Rectal smooth muscle tissue (tissue), 1 donor: ENCODE data around the gene EIF2B5.
"Not testable (repeated sequence)": the region's sequence is repeated elsewhere in the genome, so short reads cannot be mapped to it uniquely, and the experiment has no call there.

ENCODE experiments used
- H3K27ac ChIP-seq: one replicate; pipeline ENCODE4 v1.7.0; 2013; ENCODE audit warnings: low read depth, low read length, inconsistent platforms
- H3K27me3 ChIP-seq: one replicate; pipeline ENCODE4 v1.7.0; 2013; ENCODE audit warnings: low read length; ENCODE audit not compliant: control insufficient read depth, insufficient read depth
- H3K36me3 ChIP-seq: one replicate; pipeline ENCODE4 v1.7.0; 2013; ENCODE audit warnings: low read length; ENCODE audit not compliant: control insufficient read depth, insufficient read depth
- H3K4me1 ChIP-seq: one replicate; pipeline ENCODE4 v1.7.0; 2013; ENCODE audit warnings: low read length; ENCODE audit not compliant: control insufficient read depth, insufficient read depth
- H3K4me3 ChIP-seq: one replicate; pipeline ENCODE4 v1.7.0; 2013; ENCODE audit warnings: low read length
- H3K9ac ChIP-seq: one replicate; pipeline ENCODE4 v1.7.0; 2013; ENCODE audit warnings: low read length

EIF2B5 gene

GRCh38 chr3:184154885-184155643, 19.9 kb downstream of the EIF2B5 start, which contains the start of gene DVL3:
DVL3 (plus strand) TSS chr3:184155377; CDS start chr3:184155636, 259 bp downstream.
- H3K36me3 ChIP-seq, result no peaks in the 10 kb centered on the region
- peak within 1 kb of the TSS; percentile 75 for H3K9ac ChIP-seq
- peak within 1 kb of the TSS; percentile 96 for H3K4me3 ChIP-seq
- no peaks in the 10 kb centered on the region for H3K27me3 ChIP-seq
- peak within 1 kb of the TSS; percentile 93 for H3K27ac ChIP-seq
- peaks cover 14% of the 10 kb centered on the region for H3K4me1 ChIP-seq

GRCh38 chr3:184155644-184156521, 20.7 kb downstream of the EIF2B5 start:
- Histone ChIP-seq H3K36me3 (no peaks in the 10 kb centered on the region), H3K4me1 (peaks cover 21% of the 10 kb centered on the region), H3K27ac (peak overlapping the region; percentile 93)

GRCh38 chr3:184156522-184156955, 21.4 kb downstream of the EIF2B5 start:
- Histone ChIP-seq H3K4me3 (peak overlapping the region; percentile 96), H3K4me1 (peaks cover 22% of the 10 kb centered on the region), H3K36me3 (no peaks in the 10 kb centered on the region), H3K27me3 (no peaks in the 10 kb centered on the region), H3K27ac (peak overlapping the region; percentile 93), H3K9ac (peak overlapping the region; percentile 74)

More at GRCh38 chr3:184155644-184156521, 20.7 kb downstream of the EIF2B5 start:
- no peaks in the 10 kb centered on the region for H3K27me3 ChIP-seq
- peak overlapping the region; percentile 96 for H3K4me3 ChIP-seq
- peak overlapping the region; percentile 74 for H3K9ac ChIP-seq

GRCh38 chr3:184157206-184157605, 22.0 kb downstream of the EIF2B5 start:
- Histone ChIP-seq H3K4me1 (peaks cover 25% of the 10 kb centered on the region), H3K9ac (peak overlapping the region; percentile 7), H3K4me3 (peak overlapping the region; percentile 96), H3K27ac (peak overlapping the region; percentile 93), H3K27me3 (no peaks in the 10 kb centered on the region), H3K36me3 (no peaks in the 10 kb centered on the region)

- Histone ChIP-seq H3K9ac (no peak overlapping the region), H3K4me1 (peaks cover 25% of the 10 kb centered on the region), H3K27ac (peak overlapping the region; percentile 1), H3K4me3 (no peak overlapping the region), H3K27me3 (no peaks in the 10 kb centered on the region), H3K36me3 (no peaks in the 10 kb centered on the region)
Measured at GRCh38 chr3:184158404-184158803, 23.2 kb downstream of the EIF2B5 start.

GRCh38 chr3:184160456-184160855, 25.3 kb downstream of the EIF2B5 start:
- H3K9ac ChIP-seq, result peak overlapping the region; percentile 8
- peaks cover 16% of the 10 kb centered on the region for H3K36me3 ChIP-seq
- H3K27ac ChIP-seq, result peak overlapping the region; percentile 69
- peaks cover 25% of the 10 kb centered on the region for H3K4me1 ChIP-seq
- H3K4me3 ChIP-seq, result no peak overlapping the region
- no peaks in the 10 kb centered on the region for H3K27me3 ChIP-seq

- H3K9ac ChIP-seq, H3K27ac ChIP-seq, H3K27me3 ChIP-seq, H3K4me3 ChIP-seq: not testable (repeated sequence)
- Histone ChIP-seq H3K36me3 (peaks cover 33% of the 10 kb centered on the region), H3K4me1 (peaks cover 18% of the 10 kb centered on the region)
Measured at GRCh38 chr3:184162571-184163070, 27.5 kb downstream of the EIF2B5 start.

- Histone ChIP-seq H3K27me3 (no peaks in the 10 kb centered on the region), H3K4me1 (peaks cover 11% of the 10 kb centered on the region), H3K27ac (no peak overlapping the region), H3K36me3 (peaks cover 42% of the 10 kb centered on the region), H3K4me3 (no peak overlapping the region), H3K9ac (no peak overlapping the region)
Measured at GRCh38 chr3:184164648-184165330, 29.6 kb downstream of the EIF2B5 start.

- H3K27ac ChIP-seq, result no peak overlapping the region
- H3K27me3 ChIP-seq, result no peaks in the 10 kb centered on the region
- no peak overlapping the region for H3K9ac ChIP-seq
- no peak overlapping the region for H3K4me3 ChIP-seq
- peaks cover 6% of the 10 kb centered on the region for H3K4me1 ChIP-seq
- peaks cover 43% of the 10 kb centered on the region for H3K36me3 ChIP-seq
Measured at GRCh38 chr3:184165543-184165942, 30.4 kb downstream of the EIF2B5 start.

- Histone ChIP-seq H3K27me3 (no peaks in the 10 kb centered on the region), H3K9ac (no peak overlapping the region), H3K36me3 (peaks cover 50% of the 10 kb centered on the region)
Measured at GRCh38 chr3:184166671-184167070, 31.5 kb downstream of the EIF2B5 start.

GRCh38 chr3:184167786-184168185, 32.6 kb downstream of the EIF2B5 start:
- H3K27ac ChIP-seq, result peak overlapping the region; percentile 56
- H3K4me1 ChIP-seq, result no peaks in the 10 kb centered on the region
- no peak overlapping the region for H3K4me3 ChIP-seq
- H3K9ac ChIP-seq, result no peak overlapping the region
- H3K27me3 ChIP-seq, result no peaks in the 10 kb centered on the region
- H3K36me3 ChIP-seq, result peaks cover 50% of the 10 kb centered on the region

More at GRCh38 chr3:184166671-184167070, 31.5 kb downstream of the EIF2B5 start:
- peaks cover 2% of the 10 kb centered on the region for H3K4me1 ChIP-seq
- no peak overlapping the region for H3K27ac ChIP-seq
- no peak overlapping the region for H3K4me3 ChIP-seq
